Amniotic stem cell (primary cell): ENCODE measurements around the gene PGA5.

Experiments
- DNase-seq: peaks from one replicate; lab custom pipeline; 2025; lab: John Stamatoyannopoulos, UW

The PGA5 gene

GRCh38 chr11:61267437-61267841 lies 26.5 kb downstream of the PGA5 start:
- DNase-seq, result no peak

GRCh38 chr11:61268588-61269250 lies 27.7 kb downstream of the PGA5 start:
- DNase-seq, result no peak

GRCh38 chr11:61270354-61271076 lies 29.5 kb downstream of the PGA5 start:
- DNase-seq, result no peak

- no peak for DNase-seq
These were observed 31.8 kb downstream of the PGA5 start for GRCh38 chr11:61272731-61273130.

- no peak for DNase-seq
These were observed 32.5 kb downstream of the PGA5 start for GRCh38 chr11:61273178-61274078.

GRCh38 chr11:61274084-61274483 lies 33.1 kb downstream of the PGA5 start:
- DNase-seq, result no peak

- no peak for DNase-seq
These were observed 34.2 kb downstream of the PGA5 start for GRCh38 chr11:61275191-61275590.

GRCh38 chr11:61277186-61278000 lies 36.4 kb downstream of the PGA5 start:
- no peak for DNase-seq

- no peak for DNase-seq
These were observed 37.1 kb downstream of the PGA5 start for GRCh38 chr11:61278001-61278470.

GRCh38 chr11:61279934-61280659 lies 39.1 kb downstream of the PGA5 start:
- DNase-seq, result no peak

GRCh38 chr11:61280883-61281580 lies 40.1 kb downstream of the PGA5 start:
- DNase-seq, result no peak

GRCh38 chr11:61281581-61282250 lies 40.7 kb downstream of the PGA5 start:
- no peak for DNase-seq

- no peak for DNase-seq
These were observed 42.6 kb downstream of the PGA5 start for GRCh38 chr11:61283613-61284012.

GRCh38 chr11:61287338-61287977 lies 46.5 kb downstream of the PGA5 start:
- DNase-seq, result no peak

GRCh38 chr11:61290905-61291690 lies 50.1 kb downstream of the PGA5 start:
- no peak for DNase-seq

GRCh38 chr11:61292356-61292755 lies 51.4 kb downstream of the PGA5 start:
- DNase-seq, result no peak

GRCh38 chr11:61293867-61294716 lies 53.1 kb downstream of the PGA5 start:
- DNase-seq, result no peak
